ENCODE data around the gene ZNF232. TPM values are rescaled to one million over a fixed set of nuclear protein-coding genes. Genes with fewer than 3 reads are reported as not detected.
"Not testable (repeated sequence)": the region's sequence is repeated elsewhere in the genome, so short reads cannot be mapped to it uniquely, and the experiment has no call there.

Gene ZNF232
- total RNA-seq, 1 donor from 2014 or later: 4.0 TPM

DNA sequence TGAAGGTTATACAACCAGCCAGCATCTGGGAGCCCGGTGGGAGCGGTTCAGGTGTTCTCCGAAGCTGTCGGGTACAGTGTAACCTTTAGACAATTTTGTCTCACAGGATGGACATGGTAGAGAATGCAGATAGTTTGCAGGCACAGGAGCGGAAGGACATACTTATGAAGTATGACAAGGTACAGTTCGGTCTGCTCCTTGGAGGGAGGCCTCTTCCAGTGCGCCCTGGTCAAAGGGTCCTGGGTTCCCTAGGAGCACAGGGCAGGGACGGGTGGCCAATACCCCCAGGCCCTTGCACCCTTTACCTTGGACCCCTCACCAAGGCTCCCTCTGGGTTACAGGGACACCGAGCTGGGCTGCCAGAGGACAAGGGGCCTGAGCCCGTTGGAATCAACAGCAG is 18.6 kb upstream of the ZNF232 start:
- DNase-seq (ENCODE audit: low read depth in 2 of 2): not testable (repeated sequence)

DNA sequence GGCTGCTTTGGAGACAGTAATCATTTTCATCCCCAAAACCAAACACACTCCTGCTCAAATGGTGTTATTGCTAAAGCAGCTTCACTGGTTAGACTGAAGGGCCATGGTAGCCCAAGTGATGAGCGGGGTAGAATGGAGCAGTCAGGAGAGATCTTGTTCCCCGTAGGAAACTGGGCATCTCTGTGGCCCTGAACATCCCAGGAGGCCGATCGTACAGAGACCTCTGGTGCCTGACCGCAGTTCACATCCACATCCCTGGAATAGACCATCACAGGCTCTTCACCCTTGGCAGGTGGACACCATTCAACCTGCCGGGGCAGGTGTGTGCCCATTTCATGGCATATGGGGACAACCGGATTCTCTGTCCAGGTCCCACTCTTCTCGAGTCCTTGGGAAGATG is 18.1 kb upstream of the ZNF232 start:
- DNase-seq (ENCODE audit: low read depth in 2 of 2): not testable (repeated sequence)

DNA sequence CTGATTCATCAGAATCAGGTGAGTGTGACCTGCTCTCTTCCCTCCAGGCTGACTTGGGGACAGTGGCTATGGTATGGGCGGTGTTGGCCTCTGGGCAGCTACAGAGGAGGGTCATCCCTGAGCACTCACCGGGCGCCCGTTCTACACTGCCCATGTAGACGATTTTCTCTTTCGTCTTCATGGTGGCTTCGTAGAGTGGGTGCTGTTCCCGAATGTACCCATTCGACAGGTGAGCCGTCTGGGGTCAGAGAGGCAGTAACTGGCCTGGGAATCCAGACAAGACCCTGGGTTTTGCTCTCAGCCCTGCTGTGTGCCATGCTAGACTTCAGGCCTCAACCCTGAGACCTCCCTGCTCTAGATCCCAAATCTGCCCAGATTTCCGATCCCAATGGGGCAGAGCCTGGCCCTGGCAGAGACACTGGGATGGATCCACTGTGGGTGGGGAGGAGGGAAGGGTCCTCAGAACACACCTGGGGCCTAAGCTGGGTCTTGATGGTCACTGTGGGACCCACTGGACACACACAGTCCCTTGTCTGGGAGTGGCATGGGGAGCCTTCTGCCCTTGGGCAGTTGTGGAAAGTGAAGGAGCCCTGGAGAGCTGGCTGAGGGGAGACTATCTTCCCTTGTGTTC is 17.3 kb upstream of the ZNF232 start:
- no peak for DNase-seq (ENCODE audit: low read depth in 2 of 2)

DNA sequence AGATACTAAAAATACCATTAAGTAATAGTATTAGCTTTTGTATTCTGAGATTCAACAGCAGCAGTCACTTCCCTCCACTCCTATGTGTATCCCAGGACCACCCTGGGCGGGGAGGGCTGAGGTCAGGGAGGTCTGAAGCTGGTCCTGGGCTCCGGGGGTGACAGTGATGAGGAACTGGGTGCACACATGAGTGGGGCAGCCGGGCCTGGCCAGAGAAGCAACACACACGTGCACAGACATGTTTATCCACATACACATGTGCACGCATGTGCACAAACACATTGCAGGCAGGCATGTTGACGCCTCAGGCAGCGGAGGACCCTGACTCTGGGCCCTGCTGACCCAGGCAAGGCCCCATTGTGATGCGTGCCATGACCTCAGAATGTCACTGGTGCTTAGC is 16.7 kb upstream of the ZNF232 start:
- not testable (repeated sequence) for DNase-seq (ENCODE audit: low read depth in 2 of 2)

DNA sequence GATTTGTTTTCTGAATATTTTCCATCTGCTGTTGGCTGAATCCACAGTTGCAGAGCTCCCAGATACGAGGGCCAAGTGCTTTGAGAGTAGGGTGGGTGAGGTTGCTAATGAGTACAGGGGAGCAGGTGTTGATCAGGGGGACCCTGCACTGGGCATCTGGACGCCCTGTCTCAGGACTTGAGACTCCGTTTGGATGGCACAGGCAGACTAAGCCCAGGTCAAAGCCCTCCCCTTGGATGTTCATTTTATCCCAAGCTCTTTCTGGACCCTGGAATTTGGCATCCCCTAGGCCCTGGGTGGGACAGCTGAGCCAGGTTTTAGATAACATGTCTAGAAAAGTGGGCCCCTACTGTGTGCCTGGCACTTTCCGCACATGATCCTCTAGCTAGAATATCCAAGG is 16.2 kb upstream of the ZNF232 start:
- no peak for DNase-seq (ENCODE audit: low read depth in 2 of 2)

DNA sequence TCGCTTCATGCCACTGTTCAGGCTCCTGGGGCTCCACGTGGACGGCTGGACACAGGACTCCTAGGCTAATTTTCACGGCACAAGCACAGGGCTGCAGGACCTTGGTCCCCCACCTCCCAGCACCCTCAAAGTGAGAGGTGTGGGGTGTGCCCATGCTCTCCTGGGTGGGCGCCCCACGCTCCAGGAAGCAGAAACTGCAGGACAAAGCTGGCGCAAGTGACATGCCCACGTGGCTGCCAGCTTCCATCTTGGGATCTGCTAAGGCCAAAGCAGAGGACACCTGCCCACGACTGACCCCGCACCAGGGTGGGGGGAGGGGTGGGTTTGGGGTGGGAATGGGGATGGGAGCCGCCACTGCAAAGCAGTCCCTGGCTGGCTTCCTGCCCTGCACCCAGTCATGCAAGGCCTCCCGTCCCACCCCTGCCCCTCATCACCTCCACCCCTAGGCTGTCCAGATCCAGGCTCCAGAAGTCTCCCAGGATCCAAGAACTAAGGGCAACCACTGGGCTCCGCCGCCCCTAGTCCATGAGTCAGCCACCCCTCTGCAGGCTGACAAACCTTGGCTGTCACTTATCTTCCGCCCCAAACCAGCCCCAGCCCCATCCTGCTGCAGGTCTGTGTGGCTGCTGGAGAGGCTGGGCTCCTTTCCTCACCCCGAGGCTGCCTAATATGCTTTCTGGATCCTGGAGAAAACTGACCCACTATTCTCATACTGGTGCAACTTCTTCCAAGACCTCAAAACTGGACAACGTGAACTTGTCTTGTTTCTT is 15.2 kb upstream of the ZNF232 start:
- no peak for DNase-seq (ENCODE audit: low read depth in 2 of 2)

DNA sequence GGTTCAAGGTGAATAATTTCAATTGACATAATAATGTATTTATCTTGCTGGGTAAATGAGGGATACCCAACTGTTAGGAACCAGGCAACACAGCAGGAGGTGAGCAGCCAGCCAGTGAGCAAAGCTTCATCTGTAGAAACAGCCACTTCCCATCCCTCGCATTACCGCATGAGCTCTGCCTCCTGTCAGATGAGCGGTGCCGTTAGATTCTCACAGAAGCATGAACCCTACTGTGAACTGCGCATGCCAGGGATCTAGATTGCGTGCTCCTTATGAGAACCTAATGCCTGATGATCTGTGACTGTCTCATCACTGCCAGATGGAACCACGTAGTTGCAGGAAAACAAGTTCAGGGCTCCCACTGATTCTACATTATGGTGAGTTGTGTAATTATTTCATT is 13.2 kb upstream of the ZNF232 start:
- DNase-seq (ENCODE audit: low read depth in 2 of 2): not testable (repeated sequence)

DNA sequence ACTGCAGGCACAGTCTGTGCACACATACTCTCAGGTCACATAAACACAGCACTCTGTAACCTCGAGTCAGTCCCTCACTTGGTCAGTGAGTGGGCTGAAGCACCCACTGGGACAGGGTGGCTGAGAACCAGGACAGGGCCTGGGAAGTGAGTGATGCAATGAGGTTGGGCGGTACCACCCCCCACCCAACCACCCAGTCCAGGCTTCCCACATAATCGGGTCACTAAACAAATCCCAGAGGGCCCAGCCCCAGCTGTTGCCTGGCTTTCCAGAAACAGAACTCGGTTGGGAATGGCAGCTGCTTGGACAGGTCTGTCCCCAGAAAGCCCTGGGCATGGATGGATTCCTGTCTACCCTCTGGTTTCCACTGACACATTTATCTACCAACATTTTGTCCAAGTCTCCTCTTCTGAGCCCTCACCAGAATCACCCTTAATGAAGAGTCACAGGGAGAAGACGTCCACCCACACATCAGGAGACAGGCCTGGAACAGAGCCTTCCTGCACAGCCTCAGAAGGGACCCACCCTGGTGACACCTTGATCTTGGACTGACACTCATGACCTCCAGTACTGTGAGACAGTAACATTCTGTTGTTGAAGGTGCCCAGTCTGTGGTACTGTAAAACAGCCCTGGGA is 12.6 kb upstream of the ZNF232 start:
- DNase-seq (ENCODE audit: low read depth in 2 of 2): not testable (repeated sequence)

DNA sequence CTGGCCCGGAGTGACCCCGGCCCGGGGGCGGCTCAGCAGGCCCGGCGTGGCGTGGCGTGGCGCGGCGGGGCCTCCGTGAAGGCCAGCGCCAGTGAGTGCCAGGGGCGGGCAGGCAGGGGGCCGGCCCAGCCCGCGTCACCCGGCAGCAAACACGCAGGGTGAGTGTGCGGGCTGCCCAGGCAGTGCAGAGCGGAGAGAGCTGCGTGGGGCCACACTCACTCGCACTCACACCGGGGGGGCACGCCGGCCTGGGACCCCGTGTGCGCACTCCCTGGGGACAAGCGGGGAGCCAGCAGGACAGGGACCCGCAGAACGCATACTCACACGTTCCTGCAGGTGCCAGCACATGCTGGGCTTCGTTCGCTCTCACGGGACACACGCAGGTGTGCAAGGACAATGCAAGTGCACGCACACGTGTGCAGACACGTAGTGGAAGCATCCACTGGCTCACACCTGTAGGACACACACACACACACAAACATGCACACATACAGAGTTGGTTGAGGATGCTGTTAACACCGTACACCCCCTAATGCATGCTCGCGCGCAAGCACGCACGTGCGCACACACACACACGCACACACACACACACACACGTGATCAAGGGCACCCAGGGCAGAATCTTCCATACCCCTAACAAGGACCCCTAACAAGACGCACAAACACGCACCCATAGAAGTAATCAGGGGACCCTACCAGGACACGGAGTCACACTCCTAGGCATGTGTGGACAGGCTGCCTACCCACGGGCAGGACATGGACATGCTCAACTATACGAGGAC is 11.9 kb upstream of the ZNF232 start:
- no peak for DNase-seq (ENCODE audit: low read depth in 2 of 2)

DNA sequence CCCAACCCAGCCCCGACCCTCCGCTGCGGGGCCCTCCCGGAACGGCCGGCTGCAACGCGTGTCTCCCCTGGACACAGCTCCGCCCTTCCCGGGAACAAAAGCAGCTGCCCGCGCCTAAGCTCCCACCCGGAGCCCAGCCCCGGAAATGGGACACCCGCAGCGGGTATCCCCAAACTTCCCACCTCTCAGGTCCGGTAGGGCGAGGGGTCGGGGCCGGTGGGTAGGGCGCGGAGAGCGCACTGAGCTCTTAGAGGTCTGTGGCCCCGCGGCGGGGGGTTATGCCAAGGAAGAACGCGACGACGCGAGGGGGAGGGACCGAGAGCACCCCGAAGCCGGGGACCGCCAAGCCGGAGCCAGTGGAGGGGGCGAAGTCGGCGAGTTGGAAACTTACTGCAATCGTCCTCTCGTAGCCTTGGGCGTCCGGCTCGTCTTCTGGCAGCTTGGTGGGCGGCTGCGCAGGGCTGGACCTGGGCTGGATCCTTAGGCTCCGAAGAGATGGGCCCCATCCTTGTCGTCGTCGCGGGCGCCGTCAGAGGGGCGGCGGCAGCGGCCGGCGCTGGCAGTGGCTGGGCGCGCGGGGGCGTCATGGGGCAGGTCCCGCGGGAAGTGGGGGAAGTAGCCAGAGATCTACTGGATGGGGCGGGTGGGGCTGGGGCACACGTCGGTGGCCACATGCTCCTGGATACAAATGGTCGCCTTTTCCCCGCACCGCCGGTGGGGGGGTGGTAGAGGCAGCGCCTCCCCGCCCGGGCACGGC is 11.1 kb upstream of the ZNF232 start:
- no peak for DNase-seq (ENCODE audit: low read depth in 2 of 2)

DNA sequence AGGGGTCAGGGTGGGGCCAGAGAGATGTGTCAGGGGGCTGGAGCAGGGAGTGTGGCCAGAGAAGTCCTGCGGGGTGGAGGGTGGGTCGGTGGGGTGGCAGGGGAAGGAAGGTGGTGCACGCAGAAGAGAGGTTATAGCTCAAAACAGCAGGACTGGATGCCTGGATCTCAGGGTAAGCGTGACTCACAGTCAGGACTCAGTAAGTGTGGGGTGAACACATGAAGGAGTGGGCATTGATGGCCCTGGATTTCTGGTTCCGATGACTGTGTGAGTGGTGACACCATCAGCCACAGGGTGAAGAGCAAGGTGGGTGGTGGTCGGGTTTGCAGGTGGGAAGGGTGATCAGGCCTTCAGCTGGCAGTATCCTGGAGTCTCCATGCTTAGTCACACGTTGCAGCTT is 10.4 kb upstream of the ZNF232 start:
- DNase-seq (ENCODE audit: low read depth in 2 of 2): not testable (repeated sequence)

DNA sequence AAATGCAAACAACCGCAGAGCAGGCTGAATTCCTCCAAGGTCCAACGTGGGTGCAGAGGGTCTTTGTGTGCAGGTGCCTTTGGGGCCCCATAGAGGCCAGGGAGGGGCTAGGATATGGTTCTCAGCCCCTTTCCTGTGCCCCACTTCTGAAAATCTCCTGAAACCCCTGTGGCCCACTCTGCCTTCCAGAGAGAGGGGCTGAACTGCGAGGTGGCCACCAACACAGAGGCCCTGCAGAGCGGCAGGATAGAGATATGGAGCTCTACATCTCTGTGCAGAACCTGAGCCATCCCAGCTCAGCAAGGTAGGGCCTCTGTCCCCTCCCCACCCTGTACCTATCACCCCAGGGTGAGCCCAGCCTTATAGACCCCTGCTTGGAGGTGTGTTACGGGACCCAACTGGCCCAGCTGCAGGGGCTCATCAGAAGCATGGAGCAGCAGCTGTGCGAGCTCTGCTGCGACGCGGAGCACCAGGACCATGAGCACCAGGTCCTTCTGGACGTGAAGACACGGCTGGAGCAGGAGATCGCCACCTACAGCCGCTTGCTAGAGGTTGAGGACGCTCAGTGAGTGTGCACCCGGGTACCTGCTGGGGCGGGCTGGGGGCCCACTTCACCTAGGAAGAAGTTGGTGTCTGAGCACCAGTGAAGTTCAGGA is 9.6 kb upstream of the ZNF232 start:
- DNase-seq (ENCODE audit: low read depth in 2 of 2): no peak

DNA sequence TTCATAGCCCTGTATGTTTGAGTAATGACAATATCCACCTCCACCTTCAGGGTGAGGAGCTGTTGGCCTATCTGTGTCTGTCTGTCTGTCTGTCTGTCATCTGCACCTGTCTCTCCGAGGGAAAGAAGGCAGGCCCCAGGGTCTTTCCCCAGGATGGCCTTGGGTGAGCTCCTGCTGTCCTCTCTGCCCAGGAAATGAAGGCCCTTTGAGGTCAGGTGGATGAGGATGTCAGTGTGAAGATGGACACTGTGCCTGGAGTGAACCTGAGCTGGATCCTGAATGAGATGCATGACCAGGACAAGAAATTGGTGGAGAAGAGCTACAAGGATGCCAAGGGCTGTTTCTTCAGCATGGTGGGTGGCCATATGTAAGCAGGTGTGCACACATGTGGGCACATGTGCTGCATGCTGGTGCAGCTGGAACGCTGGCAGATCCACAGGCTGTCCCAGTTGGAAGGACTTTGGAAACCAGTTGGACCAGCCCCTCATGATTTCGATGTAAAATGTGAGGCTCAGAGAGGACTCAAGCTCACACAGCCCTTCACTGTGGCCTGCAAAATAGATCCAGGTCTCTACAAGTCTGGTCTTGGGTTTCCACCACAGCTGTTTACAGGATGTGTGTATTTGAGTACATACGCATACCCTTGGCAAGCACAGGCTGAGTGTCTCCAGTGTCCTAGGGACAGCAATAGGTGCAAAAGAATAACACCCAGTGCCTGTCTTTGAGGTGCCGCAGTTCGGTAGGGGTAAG is 8.9 kb upstream of the ZNF232 start:
- DNase-seq (ENCODE audit: low read depth in 2 of 2): not testable (repeated sequence)

DNA sequence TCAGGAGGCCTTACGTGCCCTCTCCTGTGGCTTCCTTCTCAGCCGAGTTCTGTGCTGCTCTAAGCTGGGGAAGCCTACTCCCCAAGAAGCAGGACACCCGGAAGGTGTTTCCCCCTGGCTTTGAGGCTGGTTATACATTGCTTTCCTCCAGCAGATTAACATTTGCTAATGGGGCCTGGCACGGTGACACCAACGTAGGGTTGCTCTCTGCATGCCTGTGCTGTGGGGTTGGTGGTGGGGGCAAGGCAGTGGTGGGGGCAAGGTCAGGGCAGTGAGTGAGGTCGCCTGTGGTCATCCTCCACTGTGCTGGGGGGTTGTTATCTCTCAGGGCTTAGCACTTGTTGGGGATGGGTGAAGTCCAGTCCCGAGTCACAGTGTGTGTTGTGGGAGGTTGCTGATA is 8.4 kb upstream of the ZNF232 start:
- no peak for DNase-seq (ENCODE audit: low read depth in 2 of 2)

DNA sequence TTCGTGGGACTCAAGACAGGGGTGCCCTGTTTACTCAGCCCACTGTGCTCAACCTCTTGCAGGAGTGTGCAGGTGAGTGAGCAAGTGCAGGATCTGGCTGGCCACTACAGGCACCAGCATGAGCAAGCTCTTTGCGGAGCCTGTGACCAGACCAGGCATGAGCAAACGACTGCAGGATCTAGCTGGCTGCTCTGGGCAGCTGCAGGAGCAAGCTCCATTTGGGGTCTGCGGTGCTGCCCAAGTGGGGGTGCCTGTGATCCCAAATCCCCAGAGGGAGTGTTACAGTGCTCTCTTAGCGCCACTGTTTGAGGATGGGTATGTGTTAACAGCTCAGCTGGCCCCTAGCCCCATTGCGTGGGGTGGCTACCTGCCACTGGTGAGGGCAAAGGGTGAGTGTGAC is 6.5 kb upstream of the ZNF232 start:
- no peak for DNase-seq (ENCODE audit: low read depth in 2 of 2)

DNA sequence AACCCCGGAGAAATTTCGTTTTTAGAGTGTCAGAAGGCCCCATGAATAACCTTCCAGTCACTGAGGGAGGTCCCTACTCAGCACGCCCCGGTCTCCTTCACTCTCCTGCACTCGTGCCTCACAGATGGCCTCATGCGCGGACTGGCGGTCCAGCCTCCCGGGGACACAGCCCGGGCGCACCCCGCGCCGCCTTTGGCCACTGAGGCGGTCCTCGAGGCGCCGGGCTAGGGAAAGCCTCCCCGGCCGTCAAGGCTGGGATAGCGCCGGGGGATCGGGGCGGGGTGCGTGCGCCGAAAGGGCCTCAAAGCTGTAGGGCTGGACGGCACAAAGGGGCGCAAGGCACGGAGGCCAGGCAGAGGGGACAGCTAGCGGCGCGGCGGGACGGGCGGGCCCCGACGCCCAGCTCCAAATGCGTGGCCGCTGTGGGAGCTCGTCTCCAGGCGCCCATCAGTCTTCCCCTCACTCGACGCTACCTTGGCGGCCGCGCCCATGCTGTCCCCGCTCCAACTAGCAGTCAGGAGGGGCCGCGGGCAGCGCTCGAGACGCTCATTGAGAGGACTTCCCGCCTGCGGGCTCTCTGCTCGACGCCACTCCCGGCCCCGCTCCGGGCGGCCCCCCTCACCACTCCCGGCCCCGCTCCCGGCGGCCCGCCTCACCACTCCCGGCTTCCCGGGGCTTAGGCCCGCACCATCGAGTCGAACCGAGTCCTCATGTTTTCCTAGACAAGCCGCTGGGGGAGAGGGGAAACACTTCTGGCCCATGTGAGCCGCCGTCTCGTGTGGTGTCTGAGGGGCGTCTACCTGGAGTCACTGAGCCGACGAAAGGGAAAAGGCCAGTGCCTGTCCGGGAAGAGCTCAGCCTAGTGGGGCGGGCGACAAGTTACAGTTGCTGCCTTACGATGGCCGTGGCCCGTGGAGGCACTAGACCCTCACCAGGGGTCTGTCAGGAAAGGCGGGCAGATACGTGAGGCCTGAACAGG is 4.3 kb upstream of the ZNF232 start, which contains the start of gene USP6:
Gene USP6 (plus strand): TSS at position 360 of the 979 bp plus-strand sequence. CDS start 14,336 bp downstream, outside the sequence.
- DNase-seq (ENCODE audit: low read depth in 2 of 2): no peak

DNA sequence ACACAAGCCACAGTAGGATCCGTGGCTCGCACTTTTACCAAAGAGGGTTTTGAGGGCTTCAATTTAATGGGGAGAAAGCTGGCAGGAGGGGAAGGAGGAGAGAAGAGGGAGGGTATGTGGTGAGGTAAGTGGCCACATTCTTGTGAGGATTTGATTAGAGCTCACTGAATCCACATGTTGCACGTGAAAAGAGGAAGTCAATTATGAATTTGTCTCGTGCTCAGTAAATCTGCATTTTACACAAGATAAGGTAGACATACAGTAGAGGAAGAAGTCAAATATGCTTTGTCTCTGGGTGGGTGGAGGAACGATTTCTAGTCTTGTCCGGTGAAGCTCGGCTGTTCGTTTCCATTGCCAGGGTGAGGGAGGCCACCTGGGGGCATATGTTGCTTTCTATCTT is 862 bp downstream of the ZNF232 start:
- DNase-seq (ENCODE audit: low read depth in 2 of 2): no peak

DNA sequence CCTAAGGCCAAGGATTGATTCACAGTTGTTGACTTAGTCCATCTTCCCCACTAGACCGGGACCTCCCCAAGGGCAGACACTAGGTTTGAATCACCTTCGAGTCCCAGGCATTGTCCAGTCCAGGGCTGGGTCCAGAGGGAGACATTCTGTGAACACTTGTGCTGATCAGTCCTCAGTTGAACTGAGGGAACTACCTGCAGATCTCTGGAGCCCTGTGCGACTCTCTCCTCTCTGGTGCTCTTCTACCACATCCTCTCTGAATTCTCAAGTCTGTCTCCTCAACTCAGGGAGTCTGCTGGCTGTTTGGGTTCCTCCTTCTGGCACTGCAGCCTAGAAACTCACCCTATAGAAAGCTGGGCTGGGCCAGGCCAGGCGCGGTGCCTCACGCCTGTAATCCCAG is 10.8 kb downstream of the ZNF232 start:
- DNase-seq (ENCODE audit: low read depth in 2 of 2): no peak

DNA sequence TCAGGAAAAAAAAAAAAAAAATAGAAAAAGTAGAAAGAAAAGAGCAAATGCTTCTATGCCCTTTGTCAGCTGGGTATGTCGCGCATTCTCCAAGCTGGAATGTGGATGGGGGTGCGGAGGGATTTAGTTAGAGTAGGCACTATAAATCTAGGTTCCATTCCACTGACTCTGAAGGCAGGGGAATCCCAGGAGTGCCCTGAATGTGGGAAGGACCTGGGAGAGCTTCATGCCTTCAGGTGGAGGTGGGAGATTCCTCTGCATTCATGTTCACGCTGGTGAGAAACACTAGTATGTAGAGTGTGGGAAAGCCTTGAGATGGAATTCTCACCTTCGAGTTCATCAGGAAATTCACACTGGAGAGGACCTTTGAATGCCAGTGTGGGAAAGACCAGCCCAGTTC is 12.4 kb downstream of the ZNF232 start:
- no peak for DNase-seq (ENCODE audit: low read depth in 2 of 2)
